GM21528 (cell line): ENCODE measurements around the gene BCS1L.
A peak's percentile ranks its signal among the peaks of the same experiment; 100 is the strongest.
"Not testable (repeated sequence)": the region's sequence is repeated elsewhere in the genome, so short reads cannot be mapped to it uniquely, and the experiment has no call there.

Source experiments
- ATAC-seq: cut with Tn5 transposase; IDR thresholded peaks from one replicate; pipeline ENCODE4 v1.9.1; 2021; ENCODE audit warnings: mild to moderate bottlenecking, moderate library complexity; ENCODE audit not compliant: unreplicated experiment, low FRiP score

The BCS1L gene

DNA sequence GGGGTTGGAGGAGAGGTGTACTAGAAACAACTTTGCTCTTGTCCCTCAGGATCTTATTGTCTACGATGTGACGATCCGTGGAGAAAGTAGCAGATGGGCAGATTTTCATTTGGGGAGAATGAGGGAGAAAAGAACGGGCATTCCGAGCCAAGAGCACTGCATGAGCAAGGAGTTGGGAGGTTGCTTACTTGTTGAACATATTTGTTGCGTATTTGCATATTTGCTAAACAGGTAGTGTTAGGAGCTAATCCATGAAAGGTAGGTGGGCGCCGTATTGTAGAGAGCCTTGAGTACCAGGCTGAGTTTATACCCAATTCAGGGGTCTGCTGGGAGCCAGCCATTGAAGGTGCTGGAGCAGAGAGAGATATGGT is 490 bp downstream of the BCS1L start:
- ATAC-seq, result no peak

GRCh38 chr2:218662377-218662776 is 2.9 kb downstream of the BCS1L start:
- ATAC-seq, result no peak

- no peak for ATAC-seq
Observed at GRCh38 chr2:218662827-218663226, 3.3 kb downstream of the BCS1L start.

DNA sequence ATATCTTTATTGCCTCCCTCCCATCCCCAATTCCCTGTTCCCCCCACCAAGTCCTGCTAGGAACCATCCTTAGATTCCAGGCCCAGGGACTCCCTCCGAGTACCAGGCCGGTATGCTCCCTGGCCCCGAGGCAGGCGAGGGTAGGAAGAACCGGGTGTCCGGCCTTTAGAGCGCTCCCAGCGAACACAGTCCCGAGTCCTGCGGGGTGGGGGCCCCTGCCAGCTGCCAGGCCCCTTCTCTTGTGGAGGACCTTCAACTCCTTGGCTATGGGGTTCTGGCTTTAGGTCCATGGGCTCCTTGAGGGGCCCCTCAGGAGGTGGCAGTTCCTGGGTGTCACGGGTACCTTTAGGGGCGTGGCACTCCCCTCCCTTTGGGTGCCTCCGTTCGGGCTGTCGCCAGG is 4.4 kb downstream of the BCS1L start:
- no peak for ATAC-seq

GRCh38 chr2:218664653-218665052 is 5.2 kb downstream of the BCS1L start:
- ATAC-seq, result no peak

DNA sequence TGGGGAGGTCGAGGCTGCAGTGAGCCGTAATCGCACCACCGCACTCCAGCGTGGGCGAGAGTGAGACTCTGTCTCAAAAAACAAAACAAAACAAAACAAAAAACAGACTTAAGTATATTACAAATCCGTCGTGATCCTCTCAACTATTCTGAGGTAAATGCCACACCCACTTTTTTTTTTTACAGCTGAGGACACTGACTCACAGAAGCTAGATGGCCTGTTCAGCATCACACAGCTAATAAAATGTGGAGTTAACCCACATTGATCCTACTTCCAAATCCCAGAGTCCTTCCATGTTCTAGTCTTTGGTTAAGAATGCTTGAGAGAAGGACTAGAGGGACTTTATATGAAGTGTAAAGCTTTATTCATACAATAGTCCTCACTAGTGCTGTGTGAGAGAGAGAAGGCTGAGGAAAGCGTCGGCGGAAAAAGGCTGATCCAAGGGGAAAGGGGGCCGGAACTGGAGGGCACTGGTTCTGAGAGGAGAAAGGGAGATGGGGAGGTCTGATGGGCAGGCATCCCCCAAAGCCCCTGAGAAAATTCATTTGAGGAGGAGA is 11.7 kb downstream of the BCS1L start:
- ATAC-seq, result peak; percentile 12

DNA sequence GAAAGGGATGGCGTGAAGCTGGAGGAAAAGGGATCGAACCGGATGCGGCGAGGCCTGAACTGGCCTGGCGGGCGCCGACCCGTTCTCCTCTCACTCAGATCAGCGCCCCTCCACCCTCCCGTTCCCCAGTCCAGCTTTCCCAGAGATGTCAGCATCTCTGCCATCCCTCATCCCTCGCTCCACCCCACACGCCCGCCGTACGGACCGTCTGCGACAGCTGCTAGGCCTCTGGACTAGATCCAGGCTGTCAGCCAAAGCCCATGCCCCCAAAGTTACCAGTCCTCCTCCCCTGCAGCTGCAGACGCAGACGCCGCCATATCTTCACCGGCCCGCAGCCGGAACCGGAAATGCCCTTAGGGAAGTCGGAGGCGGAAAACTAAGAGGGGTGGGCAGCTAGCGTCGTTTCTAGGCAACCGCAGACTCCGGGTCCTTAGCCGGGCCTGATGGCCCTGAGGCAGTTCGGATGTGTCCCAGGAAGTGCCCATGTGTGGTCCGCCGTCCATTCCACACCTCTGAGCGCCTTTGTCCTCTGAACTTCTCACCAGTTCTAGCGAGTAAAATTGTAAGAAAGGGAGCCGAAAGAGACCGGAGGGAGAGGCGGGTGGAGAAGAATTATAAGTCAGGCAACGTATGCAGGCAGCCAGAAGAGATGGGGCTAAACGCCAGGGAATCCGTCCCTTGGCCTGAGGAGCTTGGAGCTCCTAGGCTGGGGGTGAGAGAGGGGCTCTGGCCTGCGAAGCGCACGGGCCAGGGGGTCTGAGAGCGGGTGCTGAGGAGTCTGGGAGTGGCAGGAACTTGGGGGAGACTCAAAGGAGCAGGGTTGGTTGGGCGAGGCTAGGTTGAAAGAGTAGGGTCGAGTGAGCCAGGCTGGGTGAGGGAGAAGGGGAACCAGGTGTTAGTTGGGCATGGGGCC is 12.4 kb downstream of the BCS1L start, which contains the start of the genes RNF25 and STK36:
Gene RNF25, minus strand, starts transcription at position 349 of the 913 bp plus-strand sequence. Its CDS starts 32 bp downstream, at position 317.
Gene STK36, plus strand, starts transcription at position 433 of the 913 bp plus-strand sequence. CDS start 744 bp downstream, outside the sequence.
- peak; percentile 98 for ATAC-seq

DNA sequence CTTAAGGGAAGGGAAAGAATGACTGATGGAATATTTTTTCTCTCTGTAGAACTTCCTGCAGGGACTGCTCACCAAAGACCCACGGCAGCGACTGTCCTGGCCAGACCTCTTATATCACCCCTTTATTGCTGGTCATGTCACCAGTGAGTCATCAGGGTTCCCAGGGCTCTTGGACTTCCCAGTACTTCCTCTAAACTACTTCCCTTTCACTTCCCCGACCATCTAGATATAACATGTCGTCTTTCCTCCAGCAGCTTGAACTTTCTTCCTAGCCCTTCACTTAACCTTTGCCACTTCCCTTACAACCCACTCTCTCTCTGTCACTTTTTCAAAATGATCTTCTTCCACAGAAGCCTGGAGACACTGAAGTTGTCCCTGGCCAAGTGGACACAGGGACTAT is 19.6 kb downstream of the BCS1L start:
- no peak for ATAC-seq

DNA sequence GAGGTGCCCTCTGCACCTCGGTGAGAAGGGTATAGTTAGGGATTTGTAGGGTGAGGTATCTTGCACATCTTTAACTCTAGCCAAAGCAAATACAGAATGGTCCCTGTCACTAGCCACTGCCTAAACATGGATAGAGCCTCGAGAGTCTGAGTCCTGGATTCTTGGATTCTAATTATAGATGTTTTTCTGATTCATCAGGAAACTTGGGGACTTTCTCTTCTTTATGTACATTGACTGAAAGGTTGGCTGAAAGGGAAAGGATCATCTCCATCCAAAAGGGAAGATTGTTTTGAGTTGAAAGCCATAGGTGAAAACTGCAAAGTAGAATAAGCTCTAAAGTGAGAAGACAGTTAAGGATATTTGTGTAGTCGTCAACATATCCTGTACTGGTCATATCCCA is 20.6 kb downstream of the BCS1L start:
- no peak for ATAC-seq

GRCh38 chr2:218687400-218688060 is 28.0 kb downstream of the BCS1L start:
- not testable (repeated sequence) for ATAC-seq

DNA sequence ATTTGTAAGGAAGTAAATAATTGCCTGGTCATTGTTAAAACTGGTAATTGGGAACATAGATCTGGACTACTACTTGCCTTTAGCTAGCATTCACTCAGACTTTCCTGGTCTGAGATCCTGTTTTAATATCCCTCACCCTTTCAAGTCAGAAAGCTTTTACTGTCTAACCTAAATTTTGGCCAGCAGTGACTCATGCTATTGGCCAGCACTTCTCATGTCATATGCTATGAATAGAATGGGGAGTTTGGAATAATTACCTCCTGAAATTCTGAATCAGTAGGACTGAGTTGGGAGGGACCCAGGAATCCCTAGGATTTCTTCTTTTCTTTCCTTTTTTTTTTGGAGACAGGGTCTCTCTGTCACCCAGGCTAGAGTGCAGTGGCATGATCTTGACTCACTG is 31.8 kb downstream of the BCS1L start:
- no peak for ATAC-seq

DNA sequence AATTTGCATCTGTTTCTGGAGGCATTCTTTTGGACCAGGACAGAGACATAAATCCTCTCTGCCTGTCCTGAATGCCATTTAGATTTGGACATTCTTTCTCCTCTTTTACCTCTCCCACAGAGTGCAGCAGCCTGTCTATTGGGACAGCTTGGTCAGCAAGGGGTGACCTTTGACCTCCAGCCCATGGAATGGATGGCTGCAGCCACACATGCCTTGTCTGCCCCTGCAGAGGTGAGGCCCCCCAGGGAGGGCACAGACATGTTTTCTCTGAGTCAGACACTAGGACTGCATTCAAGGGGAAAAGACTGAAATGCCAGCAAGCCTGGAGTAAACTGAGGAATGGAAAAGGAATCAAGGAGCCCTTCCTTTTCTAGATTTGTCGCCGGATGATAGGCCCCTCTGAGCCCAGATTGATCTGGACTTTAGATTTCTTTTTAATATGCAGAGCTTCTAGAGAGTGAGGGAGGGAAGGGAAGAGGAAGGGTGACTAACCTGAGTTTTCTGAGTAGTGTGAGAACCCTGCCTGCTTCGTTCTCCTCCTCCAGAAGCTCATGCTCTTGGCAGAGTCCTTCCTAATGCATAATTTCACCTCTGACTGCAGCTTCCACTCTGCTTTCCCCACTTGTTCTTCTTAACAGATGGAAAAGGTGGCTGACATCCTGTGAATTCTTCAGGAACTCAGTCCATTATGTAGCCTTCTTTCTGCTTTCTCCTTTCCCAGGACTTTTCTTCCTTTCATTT is 35.1 kb downstream of the BCS1L start:
- ATAC-seq, result no peak

- no peak for ATAC-seq
Observed at GRCh38 chr2:218698885-218699284, 39.4 kb downstream of the BCS1L start.

DNA sequence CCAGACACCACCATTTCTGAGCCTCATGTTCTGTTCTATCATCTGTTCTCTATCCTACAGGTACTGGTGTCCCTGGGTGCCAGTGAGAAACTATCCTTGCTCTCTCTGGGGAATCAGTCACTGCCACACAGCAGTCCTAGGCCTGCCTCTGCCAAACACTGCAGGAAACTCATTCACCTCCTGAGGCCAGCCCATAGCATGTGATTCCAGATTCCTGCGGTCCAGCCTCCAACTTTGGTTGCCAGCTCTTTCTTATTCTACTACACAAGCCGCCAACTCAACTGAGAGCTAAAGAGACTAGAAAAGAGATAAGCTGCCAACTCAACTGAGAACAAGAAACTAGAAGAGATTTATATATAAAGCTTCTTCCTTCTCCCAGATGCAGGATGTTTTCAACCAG is 42.3 kb downstream of the BCS1L start:
- ATAC-seq, result no peak

DNA sequence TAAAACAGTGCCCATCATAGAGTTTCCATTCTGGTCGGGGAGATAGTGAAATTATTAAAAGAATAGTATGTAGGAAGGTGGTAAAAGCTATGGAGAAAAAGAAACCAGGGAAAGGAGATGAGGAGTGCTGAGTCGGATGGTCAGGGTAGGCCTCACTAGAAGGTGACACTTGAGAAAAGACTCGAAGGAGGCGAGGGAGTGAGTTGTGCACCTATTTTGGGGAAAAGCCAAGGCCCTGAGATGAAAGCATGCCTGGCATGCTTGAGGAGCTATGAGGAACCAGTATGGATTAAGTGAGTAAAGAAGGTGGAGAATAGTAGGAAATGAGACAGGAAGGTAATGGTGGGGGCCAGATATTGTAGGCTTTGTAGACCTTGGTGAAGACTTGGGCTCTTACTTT is 43.9 kb downstream of the BCS1L start:
- ATAC-seq, result no peak

DNA sequence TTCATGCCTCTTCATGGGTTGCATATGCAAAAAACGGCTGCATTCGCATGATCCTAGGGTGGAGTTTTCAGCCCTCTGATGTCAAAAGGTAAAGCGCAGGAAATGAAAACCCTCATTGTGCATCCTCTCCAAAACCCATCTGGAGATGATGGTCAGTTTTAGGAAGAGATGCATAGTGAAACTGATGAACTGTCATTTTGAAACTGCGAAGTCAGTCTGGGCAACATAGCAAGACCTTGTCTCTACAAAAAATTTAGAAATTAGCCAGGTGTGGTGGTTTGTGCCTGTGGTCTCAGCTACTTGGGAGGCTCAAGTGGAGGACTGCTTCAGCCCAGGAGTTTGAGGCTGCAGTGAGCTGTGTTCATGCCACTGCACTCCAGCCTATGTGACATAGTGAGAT is 48.6 kb downstream of the BCS1L start:
- ATAC-seq, result peak; percentile 42

GRCh38 chr2:218709908-218710307 is 50.4 kb downstream of the BCS1L start:
- ATAC-seq, result no peak

DNA sequence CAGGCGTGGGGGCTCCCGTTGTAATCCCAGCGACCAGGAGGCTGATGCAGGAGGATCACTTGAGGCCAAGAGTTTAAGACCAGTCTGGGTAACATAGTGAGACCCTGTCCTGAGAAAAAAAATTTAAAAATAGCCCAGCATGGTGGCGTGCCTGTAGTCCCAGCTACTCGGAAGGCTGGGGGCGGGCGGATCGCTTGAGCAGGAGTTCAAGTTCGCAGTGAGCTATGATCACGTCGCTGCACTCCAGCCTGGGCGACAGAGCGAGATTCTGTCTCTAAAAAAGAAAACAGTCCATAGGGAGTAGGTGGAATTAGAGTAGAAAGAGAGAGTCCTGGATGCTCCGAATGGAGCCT is 50.8 kb downstream of the BCS1L start:
- ATAC-seq, result no peak

DNA sequence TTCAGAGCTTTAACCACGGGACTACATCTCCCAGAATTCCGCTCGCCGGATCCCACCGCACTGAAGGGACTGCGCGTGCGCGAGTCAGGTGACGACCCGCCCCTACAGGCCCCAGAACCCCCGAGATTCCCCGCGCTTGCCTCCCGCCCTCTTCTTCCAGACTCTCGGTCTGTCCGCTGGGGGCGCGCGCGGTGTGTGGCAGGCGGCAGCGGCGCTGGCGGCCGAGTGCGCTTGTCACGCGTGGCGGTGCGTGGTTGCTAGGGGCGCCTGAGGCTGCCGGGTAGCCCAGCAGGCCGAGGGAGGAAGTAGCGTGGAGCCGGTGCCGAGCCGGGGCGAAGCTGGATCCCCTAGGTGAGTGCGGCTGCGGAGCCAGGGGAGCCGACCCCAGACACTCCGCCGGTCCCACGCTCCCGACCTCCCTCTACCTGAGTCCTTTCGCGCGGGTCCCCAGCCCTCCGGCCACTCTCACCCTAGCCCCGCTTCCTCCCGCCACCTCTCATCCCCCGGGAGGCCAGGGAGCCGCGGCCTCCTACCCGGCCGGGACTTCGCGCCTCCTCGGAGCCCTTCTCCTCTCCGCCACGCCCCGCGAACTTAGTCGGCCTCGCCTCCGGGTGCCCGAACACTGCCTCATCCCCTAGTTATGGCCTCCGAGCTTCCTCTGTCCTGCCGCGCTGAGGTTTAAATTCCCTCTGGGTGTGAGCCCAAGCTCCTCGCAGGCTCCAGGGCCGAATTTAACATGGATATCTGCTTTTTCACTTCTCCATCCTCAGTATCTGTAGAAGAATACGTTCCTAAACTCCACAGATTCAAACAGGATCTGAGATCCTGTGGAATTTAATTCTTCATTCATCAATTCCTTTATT is 51.4 kb downstream of the BCS1L start, which contains the start of gene TTLL4:
Gene TTLL4, plus strand, starts transcription at position 149 of the 863 bp plus-strand sequence. CDS start 26,842 bp downstream, outside the sequence.
- ATAC-seq, result peak; percentile 90

GRCh38 chr2:218711550-218711929 is 52.1 kb downstream of the BCS1L start:
- no peak for ATAC-seq
